Posterior vena cava (tissue), 2 donors: Measurements from ENCODE around the gene NEXMIF. TPM values are rescaled to one million over a fixed set of nuclear protein-coding genes. Genes with fewer than 3 reads are reported as not detected.
"Not testable (repeated sequence)": the region's sequence is repeated elsewhere in the genome, so short reads cannot be mapped to it uniquely, and the experiment has no call there.

Source experiments
- DNase-seq: peaks from one replicate; pipeline ENCODE4 v3.0.0-alpha.2; 2020; ENCODE audit warnings: low spot score
- intact Hi-C, 2 donors: fragments of 100-400 bp; cut with DNase I; formaldehyde crosslinking; loops; one replicate each; pipeline versions ENCODE4 v1.14.1 to v1.14.2; 2022 to 2023
- total RNA-seq, 2 donors: library from RNA; stranded (reverse); fragmentation: NEBNext Ultra II Directional; extraction: Animal tissue kit (Norgen Biotek cat#: 25700); gene quantifications; one replicate each; pipeline ENCODE4 v1.2.1, GENCODE V29; 2021
- donor health status: DM: yes; HTN: yes; CAD: no.
- donor health status: DM: yes; HTN: yes; CAD: no.

NEXMIF gene
- total RNA-seq, 2 donors from 2014 or later: 1.7 to 1.8 TPM

- intact Hi-C loops: no loop called here
These were observed 120.7 kb downstream of the NEXMIF start for GRCh38 chrX:74804574-74804973.

GRCh38 chrX:74800062-74800461, 125.2 kb downstream of the NEXMIF start:
- no peak for DNase-seq
- intact Hi-C loops: no loop called here

More at GRCh38 chrX:74804574-74804973, 120.7 kb downstream of the NEXMIF start:
- DNase-seq: no peak

- intact Hi-C loops: no loop called here
- DNase-seq: no peak
These were observed 127.8 kb downstream of the NEXMIF start for GRCh38 chrX:74797338-74797887.

- no peak for DNase-seq
- intact Hi-C loops: no loop called here
These were observed 136.6 kb downstream of the NEXMIF start for GRCh38 chrX:74788545-74789086.

- no peak for DNase-seq
- intact Hi-C loops: no loop called here
These were observed 140.6 kb downstream of the NEXMIF start for GRCh38 chrX:74784629-74785028.

- DNase-seq: no peak
- intact Hi-C loops: no loop called here
These were observed 143.7 kb downstream of the NEXMIF start for GRCh38 chrX:74781507-74782034.

- DNase-seq: no peak
- intact Hi-C loops: no loop called here
These were observed 146.1 kb downstream of the NEXMIF start for GRCh38 chrX:74779175-74779574.

GRCh38 chrX:74774988-74775387, 150.3 kb downstream of the NEXMIF start:
- intact Hi-C loops: no loop called here
- DNase-seq: no peak

GRCh38 chrX:74736450-74736849, 188.8 kb downstream of the NEXMIF start:
- intact Hi-C loops: no loop called here

GRCh38 chrX:74705269-74705668, 220.0 kb downstream of the NEXMIF start:
- intact Hi-C loops: no loop called here
- DNase-seq: no peak

More at GRCh38 chrX:74736450-74736849, 188.8 kb downstream of the NEXMIF start:
- DNase-seq: no peak

GRCh38 chrX:74701343-74701742, 223.9 kb downstream of the NEXMIF start:
- intact Hi-C loops, DNase-seq: not testable (repeated sequence)

- intact Hi-C loops: no loop called here
These were observed 240.8 kb downstream of the NEXMIF start for GRCh38 chrX:74684466-74684865.

More at GRCh38 chrX:74684466-74684865, 240.8 kb downstream of the NEXMIF start:
- no peak for DNase-seq

Other genes with a start within 250 kb of the NEXMIF start
- 10 to 100 TPM; 16.2 to 17.0 TPM for gene ABCB7, start 230.8 kb upstream of the NEXMIF start, total RNA-seq